ENCODE data around the gene STAP2. TPM values are rescaled to one million over a fixed set of nuclear protein-coding genes. Genes with fewer than 3 reads are reported as not detected.

Gene STAP2
- total and polyA plus RNA-seq, 9 of the 15 experiments (the other 6 are each of a cell fraction or from before 2014, with no cell fraction given) = 1.2 to 9.8 (median 4.5) TPM

- TF ChIP-seq ZNF175 (CRISPR knock-in tag; IDR thresholded peaks at IDR 0.05; ENCODE audit: low read depth) (peak; percentile 100), ZNF592 (IDR thresholded peaks at IDR 0.05) (no peak), PRDM10 (IDR thresholded peaks at IDR 0.05; ENCODE audit: partially characterized antibody) (peak; percentile 62), ZSCAN32 (CRISPR knock-in tag; IDR thresholded peaks at IDR 0.05) (no peak), MTA2 (IDR thresholded peaks at IDR 0.05; ENCODE audit: low read depth) (0 out of 2 replicates have a peak, but pooled peaks have one; percentile 20)
These were observed 4.2 kb upstream of the STAP2 start (continued) for GRCh38 chr19:4342615-4343369.
